Osteocyte (in vitro differentiated cells): ENCODE data around the gene RTN4RL1. TPM values are rescaled to one million over a fixed set of nuclear protein-coding genes. Genes with fewer than 3 reads are reported as not detected.

ENCODE experiments used
- DNase-seq: peaks from one replicate; pipeline ENCODE4 v3.0.0; 2021; ENCODE audit warnings: mixed read lengths; ENCODE audit not compliant: unreplicated experiment; ENCODE audit errors: extremely low spot score
- H3K27ac Mint-ChIP-seq: one replicate; pipeline ENCODE4 v1.8.0; 2021; ENCODE audit warnings: mild to moderate bottlenecking, mixed read lengths; ENCODE audit not compliant: unreplicated experiment
- H3K27me3 Mint-ChIP-seq: one replicate; pipeline ENCODE4 v1.8.0; 2021; ENCODE audit warnings: mixed read lengths; ENCODE audit not compliant: unreplicated experiment
- H3K36me3 Mint-ChIP-seq: one replicate; pipeline ENCODE4 v1.8.0; 2021; ENCODE audit warnings: mixed read lengths; ENCODE audit not compliant: unreplicated experiment
- H3K4me1 Mint-ChIP-seq: one replicate; pipeline ENCODE4 v1.8.0; 2021; ENCODE audit warnings: mixed read lengths; ENCODE audit not compliant: unreplicated experiment
- H3K4me3 Mint-ChIP-seq: one replicate; pipeline ENCODE4 v1.8.0; 2021; ENCODE audit warnings: mild to moderate bottlenecking, moderate library complexity, mixed read lengths; ENCODE audit not compliant: unreplicated experiment
- H3K9me3 Mint-ChIP-seq: one replicate; pipeline ENCODE4 v1.8.0; 2021; ENCODE audit warnings: mixed read lengths; ENCODE audit not compliant: unreplicated experiment
- CTCF ChIP-seq: fragments of 200-600 bp; sonication (generic); IDR thresholded peaks from 2 replicates; pipeline ENCODE4 v1.5.0; 2021; ENCODE audit warnings: antibody characterized with exemption, mild to moderate bottlenecking, moderate library complexity
- total RNA-seq: library from RNA; stranded (reverse); gene quantifications from 2 replicates; pipeline ENCODE4 v1.2.1, GENCODE V29; 2021

The RTN4RL1 gene
- total RNA-seq, 1 donor from 2014 or later: 3.7 TPM

GRCh38 chr17:1942666-1943435 lies 82.3 kb downstream of the RTN4RL1 start:
- no peaks in the 10 kb centered on the region for H3K9me3 Mint-ChIP-seq
- no peak overlapping the region for H3K27ac Mint-ChIP-seq
- peaks cover 5% of the 10 kb centered on the region for H3K4me1 Mint-ChIP-seq
- H3K36me3 Mint-ChIP-seq: no peaks in the 10 kb centered on the region
- no peak for DNase-seq
- no peak for TF ChIP-seq CTCF
- H3K4me3 Mint-ChIP-seq: no peak overlapping the region
- no peaks in the 10 kb centered on the region for H3K27me3 Mint-ChIP-seq

- no peak for TF ChIP-seq CTCF
- Mint-ChIP-seq H3K27ac (no peak overlapping the region), H3K4me1 (peaks cover 5% of the 10 kb centered on the region), H3K4me3 (no peak overlapping the region), H3K36me3 (no peaks in the 10 kb centered on the region), H3K9me3 (no peaks in the 10 kb centered on the region), H3K27me3 (no peaks in the 10 kb centered on the region)
- DNase-seq: no peak
These were observed 83.1 kb downstream of the RTN4RL1 start for GRCh38 chr17:1942066-1942365.

GRCh38 chr17:1941272-1942065 lies 83.7 kb downstream of the RTN4RL1 start:
- Mint-ChIP-seq H3K27ac (no peak overlapping the region), H3K4me1 (peaks cover 5% of the 10 kb centered on the region), H3K4me3 (no peak overlapping the region), H3K9me3 (no peaks in the 10 kb centered on the region), H3K36me3 (no peaks in the 10 kb centered on the region), H3K27me3 (no peaks in the 10 kb centered on the region)
- TF ChIP-seq CTCF: no peak
- no peak for DNase-seq

GRCh38 chr17:1940810-1941185 lies 84.3 kb downstream of the RTN4RL1 start:
- no peaks in the 10 kb centered on the region for H3K27me3 Mint-ChIP-seq
- TF ChIP-seq CTCF: no peak
- no peak for DNase-seq
- H3K36me3 Mint-ChIP-seq: no peaks in the 10 kb centered on the region
- H3K4me1 Mint-ChIP-seq: peaks cover 5% of the 10 kb centered on the region
- no peak overlapping the region for H3K27ac Mint-ChIP-seq
- no peaks in the 10 kb centered on the region for H3K9me3 Mint-ChIP-seq
- no peak overlapping the region for H3K4me3 Mint-ChIP-seq
